ENCODE data around the gene GLB1L2.

DNA sequence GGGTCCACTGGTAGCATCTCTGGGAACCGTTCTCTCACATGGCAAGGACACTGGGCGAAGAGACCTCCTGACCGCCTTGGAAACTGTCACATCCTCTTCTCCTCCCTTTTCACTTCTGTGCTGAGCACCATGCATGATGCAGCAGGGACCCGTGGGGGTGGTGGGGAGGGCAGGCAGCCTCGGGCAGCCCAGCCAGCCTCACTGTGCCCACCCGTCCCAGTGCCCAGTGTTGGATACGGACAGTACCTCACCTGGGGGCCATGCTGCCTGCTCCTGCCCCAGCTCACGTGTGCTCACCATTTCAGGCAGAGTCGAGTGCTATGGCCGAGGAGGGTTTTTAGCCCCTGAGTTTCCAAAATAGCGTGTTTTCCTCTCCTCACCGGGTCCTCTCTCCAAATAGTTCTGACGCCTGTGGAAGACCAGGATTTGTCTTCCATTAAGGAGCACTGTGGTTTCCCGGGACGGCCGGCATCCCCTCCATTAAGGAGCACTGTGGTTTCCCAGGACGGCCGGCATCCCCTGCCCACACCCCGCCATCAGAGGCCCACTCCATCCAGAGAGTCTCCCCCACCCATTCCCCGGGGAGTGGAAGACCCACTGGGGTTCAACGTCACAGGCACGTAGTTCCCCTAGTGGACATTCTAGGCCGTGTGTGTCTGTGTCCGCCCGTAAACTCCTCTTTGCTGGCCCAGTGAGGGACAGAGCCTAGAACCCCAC, 57.8 kb downstream of the GLB1L2 start:
- no peak for TF ChIP-seq POLR2A (IDR thresholded peaks at IDR 0.05; ENCODE audit: low read length)
- TF ChIP-seq GATA1 (IDR thresholded peaks at IDR 0.05; ENCODE audit: low read depth, low read length): no peak
